Stimulated activated naive B cell treated with anti-CD40 and anti-IgM and Interleukin-4, amounts not matched to agents 10 μg/mL and 1 μg/mL and 100 μg/mL, for 72 hours (primary cell): ENCODE results near the gene ADAM12.
"Not testable (repeated sequence)": the region's sequence is repeated elsewhere in the genome, so short reads cannot be mapped to it uniquely, and the experiment has no call there.

ENCODE experiments used
- ATAC-seq, 2 donors: fragments of 150-1000 bp; cut with Tn5 transposase; replicated peaks; 2 replicates each; pipeline ENCODE4 v1.10.0; 2021; ENCODE audit warnings: moderate library complexity in 1 of 2
- DNase-seq: peaks from one replicate; pipeline ENCODE4 v3.0.0; 2021
- H3K27ac Mint-ChIP-seq: one replicate; pipeline ENCODE4 v1.8.0; 2022; ENCODE audit warnings: mild to moderate bottlenecking, mixed read lengths
- H3K27me3 Mint-ChIP-seq, 2 donors: one replicate each; pipeline ENCODE4 v1.8.0; 2022; ENCODE audit warnings: mixed read lengths in 2 of 2
- H3K36me3 Mint-ChIP-seq, 2 donors: one replicate each; pipeline ENCODE4 v1.8.0; 2022; ENCODE audit warnings: mixed read lengths in 2 of 2, mild to moderate bottlenecking in 1 of 2
- H3K4me1 Mint-ChIP-seq, 2 donors: one replicate each; pipeline ENCODE4 v1.8.0; 2022; ENCODE audit warnings: mixed read lengths in 2 of 2, mild to moderate bottlenecking in 1 of 2
- H3K4me3 Mint-ChIP-seq, 2 donors: one replicate each; pipeline ENCODE4 v1.8.0; 2022; ENCODE audit warnings: mild to moderate bottlenecking in 2 of 2, mixed read lengths in 2 of 2, moderate library complexity in 1 of 2
- H3K9me3 Mint-ChIP-seq, 2 donors: one replicate each; pipeline ENCODE4 v1.8.0; 2022; ENCODE audit warnings: mixed read lengths in 2 of 2, mild to moderate bottlenecking in 1 of 2

Gene ADAM12

GRCh38 chr10:126394948-126395347 lies 6.7 kb upstream of the ADAM12 start:
- H3K4me1 Mint-ChIP-seq = no peaks in the 10 kb centered on the region
- H3K27me3 Mint-ChIP-seq = peaks cover 12 to 21% of the 10 kb centered on the region in 2 donors
- no peaks in the 10 kb centered on the region for H3K36me3 Mint-ChIP-seq
- ATAC-seq = no peak
- DNase-seq = no peak
- H3K27ac Mint-ChIP-seq = no peak overlapping the region
- H3K9me3 Mint-ChIP-seq = peaks cover 6 to 7% of the 10 kb centered on the region in 2 donors
- no peak overlapping the region for H3K4me3 Mint-ChIP-seq

GRCh38 chr10:126393076-126393475 lies 4.8 kb upstream of the ADAM12 start:
- ATAC-seq (no peak), DNase-seq (no peak)
- Mint-ChIP-seq H3K27ac (no peak overlapping the region), H3K9me3 (peaks cover 6 to 7% of the 10 kb centered on the region in 2 donors), H3K36me3 (no peaks in the 10 kb centered on the region), H3K27me3 (peaks cover 24 to 32% of the 10 kb centered on the region in 2 donors), H3K4me1 (no peaks in the 10 kb centered on the region), H3K4me3 (no peak overlapping the region)

GRCh38 chr10:126392469-126392868 lies 4.2 kb upstream of the ADAM12 start:
- no peak for ATAC-seq
- no peak overlapping the region for H3K27ac Mint-ChIP-seq
- no peak for DNase-seq
- H3K27me3 Mint-ChIP-seq = peaks cover 27 to 33% of the 10 kb centered on the region in 2 donors
- no peak overlapping the region for H3K4me3 Mint-ChIP-seq
- H3K9me3 Mint-ChIP-seq = peaks cover 6 to 7% of the 10 kb centered on the region in 2 donors
- no peaks in the 10 kb centered on the region for H3K4me1 Mint-ChIP-seq
- H3K36me3 Mint-ChIP-seq = no peaks in the 10 kb centered on the region

GRCh38 chr10:126392068-126392467 lies 3.8 kb upstream of the ADAM12 start:
- Mint-ChIP-seq H3K4me1 (peaks cover 3% of the 10 kb centered on the region in 2 donors), H3K27ac (no peak overlapping the region), H3K36me3 (peaks cover 2 to 3% of the 10 kb centered on the region in 2 donors), H3K27me3 (peaks cover 31 to 37% of the 10 kb centered on the region in 2 donors), H3K4me3 (no peak overlapping the region), H3K9me3 (peaks cover 6 to 7% of the 10 kb centered on the region in 2 donors)
- ATAC-seq (no peak), DNase-seq (no peak)

- H3K27ac Mint-ChIP-seq = no peak overlapping the region
- no peak for DNase-seq
- peaks cover 4 to 6% of the 10 kb centered on the region in 2 donors for H3K36me3 Mint-ChIP-seq
- peaks cover 4 to 7% of the 10 kb centered on the region in 2 donors for H3K9me3 Mint-ChIP-seq
- H3K4me3 Mint-ChIP-seq = no peak overlapping the region
- ATAC-seq = no peak
- peaks cover 38 to 45% of the 10 kb centered on the region in 2 donors for H3K27me3 Mint-ChIP-seq
- peaks cover 5 to 7% of the 10 kb centered on the region in 2 donors for H3K4me1 Mint-ChIP-seq
These were observed 3.1 kb upstream of the ADAM12 start for GRCh38 chr10:126391192-126391885.

GRCh38 chr10:126390324-126390723 lies 2.0 kb upstream of the ADAM12 start:
- Mint-ChIP-seq H3K4me3 (no peak overlapping the region), H3K27me3 (peaks cover 48 to 51% of the 10 kb centered on the region in 2 donors), H3K27ac (no peak overlapping the region), H3K9me3 (peaks cover 2 to 3% of the 10 kb centered on the region in 2 donors), H3K36me3 (peaks cover 4 to 6% of the 10 kb centered on the region in 2 donors), H3K4me1 (peaks cover 5 to 7% of the 10 kb centered on the region in 2 donors)
- DNase-seq = no peak
- no peak for ATAC-seq

- peak overlapping the region; percentile 68 for H3K27ac Mint-ChIP-seq
- H3K4me1 Mint-ChIP-seq = peaks cover 5 to 7% of the 10 kb centered on the region in 2 donors
- DNase-seq = peak; percentile 34
- peak overlapping the region; percentile 40 to 61 for H3K4me3 Mint-ChIP-seq
- peak; percentile 56 for ATAC-seq
- H3K9me3 Mint-ChIP-seq = peaks cover 0 to 2% of the 10 kb centered on the region in 2 donors
- peaks cover 56 to 57% of the 10 kb centered on the region in 2 donors for H3K27me3 Mint-ChIP-seq
- peaks cover 4 to 6% of the 10 kb centered on the region in 2 donors for H3K36me3 Mint-ChIP-seq
These were observed 996 bp downstream of the ADAM12 start for GRCh38 chr10:126387041-126387921.

GRCh38 chr10:126384269-126384873 lies 3.9 kb downstream of the ADAM12 start:
- DNase-seq = no peak
- peaks cover 4 to 6% of the 10 kb centered on the region in 2 donors for H3K36me3 Mint-ChIP-seq
- peaks cover 5 to 7% of the 10 kb centered on the region in 2 donors for H3K4me1 Mint-ChIP-seq
- no peak for ATAC-seq
- H3K27me3 Mint-ChIP-seq = peaks cover 33 to 43% of the 10 kb centered on the region in 2 donors
- H3K4me3 Mint-ChIP-seq = no peak overlapping the region
- no peak overlapping the region for H3K27ac Mint-ChIP-seq
- peaks cover 0 to 2% of the 10 kb centered on the region in 2 donors for H3K9me3 Mint-ChIP-seq

GRCh38 chr10:126380352-126381076 lies 7.8 kb downstream of the ADAM12 start:
- H3K36me3 Mint-ChIP-seq = no peaks in the 10 kb centered on the region
- H3K27me3 Mint-ChIP-seq = peaks cover 7 to 15% of the 10 kb centered on the region in 2 donors
- DNase-seq (no peak), ATAC-seq (no peak)
- no peaks in the 10 kb centered on the region for H3K4me1 Mint-ChIP-seq
- H3K4me3 Mint-ChIP-seq = no peak overlapping the region
- no peak overlapping the region for H3K27ac Mint-ChIP-seq
- peaks cover 4 to 5% of the 10 kb centered on the region in 2 donors for H3K9me3 Mint-ChIP-seq

GRCh38 chr10:126379166-126379565 lies 9.1 kb downstream of the ADAM12 start:
- peaks cover 10 to 16% of the 10 kb centered on the region in 2 donors for H3K9me3 Mint-ChIP-seq
- not testable (repeated sequence) for ATAC-seq, H3K4me3 Mint-ChIP-seq, H3K27me3 Mint-ChIP-seq, H3K27ac Mint-ChIP-seq, H3K4me1 Mint-ChIP-seq, H3K36me3 Mint-ChIP-seq, DNase-seq

- no peak overlapping the region for H3K4me3 Mint-ChIP-seq
- peaks cover 0 to 5% of the 10 kb centered on the region in 2 donors for H3K27me3 Mint-ChIP-seq
- ATAC-seq (no peak), DNase-seq (no peak)
- peaks cover 13 to 16% of the 10 kb centered on the region in 2 donors for H3K9me3 Mint-ChIP-seq
- H3K36me3 Mint-ChIP-seq = no peaks in the 10 kb centered on the region
- H3K27ac Mint-ChIP-seq = no peak overlapping the region
- no peaks in the 10 kb centered on the region for H3K4me1 Mint-ChIP-seq
These were observed 11.3 kb downstream of the ADAM12 start for GRCh38 chr10:126376956-126377355.

GRCh38 chr10:126375926-126376554 lies 12.2 kb downstream of the ADAM12 start:
- Mint-ChIP-seq H3K36me3 (no peaks in the 10 kb centered on the region), H3K27ac (no peak overlapping the region)

GRCh38 chr10:126375299-126375698 lies 13.0 kb downstream of the ADAM12 start:
- peaks cover 13 to 16% of the 10 kb centered on the region in 2 donors for H3K9me3 Mint-ChIP-seq
- H3K36me3 Mint-ChIP-seq = no peaks in the 10 kb centered on the region
- no peaks in the 10 kb centered on the region for H3K4me1 Mint-ChIP-seq
- H3K4me3 Mint-ChIP-seq = no peak overlapping the region
- peaks cover 0 to 4% of the 10 kb centered on the region in 2 donors for H3K27me3 Mint-ChIP-seq
- DNase-seq = no peak
- ATAC-seq = no peak
- H3K27ac Mint-ChIP-seq = no peak overlapping the region

More at GRCh38 chr10:126375926-126376554, 12.2 kb downstream of the ADAM12 start:
- Mint-ChIP-seq H3K9me3 (peaks cover 13 to 16% of the 10 kb centered on the region in 2 donors), H3K4me3 (no peak overlapping the region), H3K27me3 (peaks cover 0 to 4% of the 10 kb centered on the region in 2 donors), H3K4me1 (no peaks in the 10 kb centered on the region)
- ATAC-seq (no peak), DNase-seq (no peak)
